Gastroesophageal sphincter (tissue), 4 donors: ENCODE data around the gene ERN2. TPM values are rescaled to one million over a fixed set of nuclear protein-coding genes. Genes with fewer than 3 reads are reported as not detected.
A peak's percentile ranks its signal among the peaks of the same experiment; 100 is the strongest.

Source experiments
- ATAC-seq: fragments of 150-250 bp; one replicate; pipeline ENCODE4 v1.9.1; 2016; ENCODE audit warnings: mild to moderate bottlenecking, moderate library complexity
- H3K27ac ChIP-seq, 4 donors: fragments of 200-600 bp; sonication (generic) in 3 of 4; 1 replicate in 3 of 4; 2 replicates in 1 of 4; pipeline ENCODE4 v1.5.1; 2016 to 2019
- H3K27me3 ChIP-seq: fragments of 200-600 bp; sonication (generic); one replicate; pipeline ENCODE4 v1.5.1; 2019
- H3K36me3 ChIP-seq, 2 donors: fragments of 200-600 bp; sonication (generic); one replicate each; pipeline ENCODE4 v1.5.1; 2019; ENCODE audit warnings: control low read depth in 1 of 2
- H3K4me1 ChIP-seq, 3 donors: fragments of 200-600 bp; sonication (generic); 1 replicate in 2 of 3; 2 replicates in 1 of 3; pipeline ENCODE4 v1.5.1; 2016 to 2019; ENCODE audit warnings: control low read depth in 2 of 3
- H3K4me3 ChIP-seq, 2 donors: fragments of 200-600 bp; sonication (generic); one replicate each; pipeline ENCODE4 v1.5.1; 2019; ENCODE audit warnings: mild to moderate bottlenecking in 1 of 2, moderate library complexity in 1 of 2
- H3K9me3 ChIP-seq, 3 donors: fragments of 200-600 bp; sonication (generic); one replicate each; pipeline ENCODE4 v1.5.1; 2017 to 2019; ENCODE audit warnings: control low read depth in 2 of 3
- EP300 ChIP-seq: sonication (generic); formaldehyde crosslinking; IDR thresholded peaks from one replicate; pipeline ENCODE4 v1.6.1; 2017; ENCODE audit warnings: antibody characterized with exemption, mild to moderate bottlenecking
- POLR2A ChIP-seq, 2 donors: fragments of 450-650 bp; IDR thresholded peaks; one replicate each; pipeline ENCODE4 v1.6.1; 2017; ENCODE audit warnings: antibody characterized with exemption in 2 of 2, mild to moderate bottlenecking in 2 of 2, moderate library complexity in 1 of 2
- POLR2AphosphoS5 ChIP-seq: sonication (generic); formaldehyde crosslinking; IDR thresholded peaks from one replicate; pipeline ENCODE4 v1.6.1; 2017; ENCODE audit warnings: antibody characterized with exemption
- WGBS, 2 donors: methylation state at CpG; one replicate each; pipeline ENCODE4 v1.1.5; 2018; ENCODE audit warnings: low coverage in 1 of 2; 5-methylcytosine and 5-hydroxymethylcytosine counted together
- total RNA-seq, 4 donors: library from RNA; depleted of rRNA; stranded (reverse); fragments of >200 nt; gene quantifications; one replicate each; pipeline ENCODE4 v1.1.0, GENCODE V29; 2016
- TF ChIP-seq, protein P1 (sequence below), 4 experiments: fragments of 200-600 bp in 2 of 4; fragments of 450-650 bp in 2 of 4; sonication (generic) in 1 of 4; IDR thresholded peaks; one replicate each; pipeline ENCODE4 v1.5.1; 2017 to 2019; ENCODE audit warnings: antibody characterized with exemption in 4 of 4, mild to moderate bottlenecking in 2 of 4, moderate library complexity in 2 of 4

ERN2 gene
- total RNA-seq, 4 donors from 2014 or later = 2.3 TPM; not detected in 3

DNA sequence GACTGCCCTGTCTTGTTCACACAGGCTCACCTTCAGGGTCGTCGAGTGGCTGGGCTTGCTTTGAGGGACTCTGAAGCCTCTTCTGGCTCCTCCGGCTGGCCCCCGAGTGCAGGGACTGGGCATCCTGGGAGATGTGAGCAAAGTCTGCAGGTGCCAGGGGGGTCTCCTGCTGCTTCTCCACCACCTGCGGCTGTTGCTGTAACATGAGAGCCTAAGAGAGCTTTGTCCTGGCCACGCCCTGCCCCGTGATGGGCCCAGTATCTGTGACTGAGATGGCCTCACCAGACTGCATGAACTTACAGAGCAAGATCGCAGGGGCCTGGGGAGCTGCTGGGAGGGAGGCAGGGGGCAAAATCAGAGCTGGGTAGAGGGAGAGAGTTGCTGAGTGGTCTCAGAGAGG lies 12.5 kb downstream of the ERN2 start:
- ATAC-seq = no peak
- Histone ChIP-seq H3K4me1 (no peaks in the 10 kb centered on the region), H3K4me3 (no peak overlapping the region), H3K36me3 (no peaks in the 10 kb centered on the region), H3K27ac (no peak overlapping the region), H3K9me3 (peaks cover 0 to 11% (median 0%) of the 10 kb centered on the region in 3 donors), H3K27me3 (peaks cover 37% of the 10 kb centered on the region)
- no CpG with 5 or more reads among the region's 8 CpGs for WGBS, 2 donors
- TF ChIP-seq EP300 = no peak
- TF ChIP-seq POLR2A (IDR thresholded peaks at IDR 0.05) = no peak
- TF ChIP-seq, protein P1, sequence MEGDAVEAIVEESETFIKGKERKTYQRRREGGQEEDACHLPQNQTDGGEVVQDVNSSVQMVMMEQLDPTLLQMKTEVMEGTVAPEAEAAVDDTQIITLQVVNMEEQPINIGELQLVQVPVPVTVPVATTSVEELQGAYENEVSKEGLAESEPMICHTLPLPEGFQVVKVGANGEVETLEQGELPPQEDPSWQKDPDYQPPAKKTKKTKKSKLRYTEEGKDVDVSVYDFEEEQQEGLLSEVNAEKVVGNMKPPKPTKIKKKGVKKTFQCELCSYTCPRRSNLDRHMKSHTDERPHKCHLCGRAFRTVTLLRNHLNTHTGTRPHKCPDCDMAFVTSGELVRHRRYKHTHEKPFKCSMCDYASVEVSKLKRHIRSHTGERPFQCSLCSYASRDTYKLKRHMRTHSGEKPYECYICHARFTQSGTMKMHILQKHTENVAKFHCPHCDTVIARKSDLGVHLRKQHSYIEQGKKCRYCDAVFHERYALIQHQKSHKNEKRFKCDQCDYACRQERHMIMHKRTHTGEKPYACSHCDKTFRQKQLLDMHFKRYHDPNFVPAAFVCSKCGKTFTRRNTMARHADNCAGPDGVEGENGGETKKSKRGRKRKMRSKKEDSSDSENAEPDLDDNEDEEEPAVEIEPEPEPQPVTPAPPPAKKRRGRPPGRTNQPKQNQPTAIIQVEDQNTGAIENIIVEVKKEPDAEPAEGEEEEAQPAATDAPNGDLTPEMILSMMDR (IDR thresholded peaks at IDR 0.05) = no peak
- TF ChIP-seq POLR2AphosphoS5 = no peak

DNA sequence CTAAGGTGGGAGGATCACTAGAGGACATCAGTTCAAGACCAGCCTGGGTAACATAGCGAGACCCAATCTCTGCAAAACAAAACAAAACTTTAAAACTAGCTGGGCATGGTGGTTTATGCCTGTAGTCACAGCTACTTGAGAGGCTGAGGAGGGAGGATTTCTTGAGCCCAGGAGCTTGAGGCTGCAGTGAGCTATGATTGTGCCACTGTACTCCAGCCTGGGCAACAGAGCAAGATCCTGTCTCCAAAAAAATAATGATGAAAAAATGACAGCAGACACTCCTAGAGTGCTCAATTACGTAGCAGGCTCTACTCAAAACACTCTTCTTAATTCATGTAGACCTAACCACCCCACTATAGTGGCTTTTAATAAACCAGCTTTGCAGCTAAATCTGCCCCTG lies 12.9 kb downstream of the ERN2 start:
- Histone ChIP-seq H3K36me3 (no peaks in the 10 kb centered on the region), H3K27ac (no peak overlapping the region), H3K4me1 (peaks cover 0 to 1% (median 0%) of the 10 kb centered on the region in 3 donors), H3K4me3 (no peak overlapping the region), H3K9me3 (peaks cover 0 to 11% (median 0%) of the 10 kb centered on the region in 3 donors), H3K27me3 (peaks cover 32% of the 10 kb centered on the region)
- ATAC-seq = no peak
- WGBS, 2 donors = 36 to 63% methylated on average over 1 to 2 of the region's 2 CpGs
- no peak for TF ChIP-seq POLR2AphosphoS5

DNA sequence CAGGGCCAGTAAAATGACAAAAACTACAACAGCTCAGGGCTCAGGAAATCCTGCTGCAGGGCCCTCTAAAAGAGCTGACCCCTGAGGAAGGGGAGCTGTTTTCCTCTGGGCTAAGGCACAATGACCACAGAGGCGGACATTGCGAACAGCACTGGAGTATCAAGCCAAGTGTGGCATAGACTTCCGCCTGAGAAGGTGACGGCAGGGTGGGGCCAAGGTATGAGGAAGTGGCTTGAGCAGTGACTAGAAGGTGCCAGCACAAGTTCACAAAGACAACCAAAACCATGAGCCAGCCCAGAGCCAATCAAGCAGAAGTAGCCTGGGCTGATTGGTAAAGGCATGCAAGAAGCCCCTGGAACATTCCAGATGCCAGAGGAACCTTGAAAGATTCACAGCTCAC lies 13.9 kb downstream of the ERN2 start:
- 88% methylated on average over 4 of the region's 4 CpGs; no CpG with 5 or more reads in 1 of the 2 donors for WGBS, 2 donors
- Histone ChIP-seq H3K36me3 (no peaks in the 10 kb centered on the region), H3K9me3 (peaks cover 0 to 11% (median 0%) of the 10 kb centered on the region in 3 donors), H3K27ac (no peak overlapping the region), H3K4me1 (peaks cover 0 to 10% (median 0%) of the 10 kb centered on the region in 3 donors), H3K27me3 (peaks cover 28% of the 10 kb centered on the region), H3K4me3 (no peak overlapping the region)
- no peak for ATAC-seq
- TF ChIP-seq POLR2AphosphoS5 (no peak), POLR2A (IDR thresholded peaks at IDR 0.05) (no peak), EP300 (no peak)
- TF ChIP-seq, protein P1 (IDR thresholded peaks at IDR 0.05) = no peak

DNA sequence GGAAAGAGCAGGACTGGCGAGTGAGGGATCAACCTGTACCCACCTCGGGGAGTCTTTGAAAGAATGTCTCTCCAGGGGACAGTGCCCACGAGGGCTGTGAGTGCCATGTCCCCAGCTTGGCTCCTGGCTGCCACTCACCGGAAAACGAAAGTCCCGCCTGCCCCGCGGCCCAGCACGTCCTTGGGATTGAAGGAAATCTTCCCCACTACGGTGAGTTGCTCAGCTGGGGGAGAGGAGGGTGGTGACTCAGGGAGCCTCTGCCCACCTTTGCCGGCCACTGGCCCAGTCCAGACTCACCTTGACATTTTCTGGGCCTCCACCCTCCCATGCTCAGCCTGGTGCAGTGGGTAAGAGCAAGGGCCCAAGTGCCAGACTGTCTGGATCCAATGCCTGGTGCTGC lies 17.3 kb downstream of the ERN2 start:
- Histone ChIP-seq H3K4me3 (no peak overlapping the region), H3K36me3 (peaks cover 0 to 7% of the 10 kb centered on the region in 2 donors), H3K4me1 (peaks cover 0 to 10% (median 0%) of the 10 kb centered on the region in 3 donors), H3K9me3 (no peaks in the 10 kb centered on the region), H3K27me3 (peaks cover 17% of the 10 kb centered on the region), H3K27ac (no peak overlapping the region)
- TF ChIP-seq EP300 (no peak), POLR2A (IDR thresholded peaks at IDR 0.05) (no peak), POLR2AphosphoS5 (no peak)
- TF ChIP-seq, protein P1 (IDR thresholded peaks at IDR 0.05) = no peak
- 74 to 80% methylated on average over 2 to 10 of the region's 11 CpGs for WGBS, 2 donors
- ATAC-seq = no peak

DNA sequence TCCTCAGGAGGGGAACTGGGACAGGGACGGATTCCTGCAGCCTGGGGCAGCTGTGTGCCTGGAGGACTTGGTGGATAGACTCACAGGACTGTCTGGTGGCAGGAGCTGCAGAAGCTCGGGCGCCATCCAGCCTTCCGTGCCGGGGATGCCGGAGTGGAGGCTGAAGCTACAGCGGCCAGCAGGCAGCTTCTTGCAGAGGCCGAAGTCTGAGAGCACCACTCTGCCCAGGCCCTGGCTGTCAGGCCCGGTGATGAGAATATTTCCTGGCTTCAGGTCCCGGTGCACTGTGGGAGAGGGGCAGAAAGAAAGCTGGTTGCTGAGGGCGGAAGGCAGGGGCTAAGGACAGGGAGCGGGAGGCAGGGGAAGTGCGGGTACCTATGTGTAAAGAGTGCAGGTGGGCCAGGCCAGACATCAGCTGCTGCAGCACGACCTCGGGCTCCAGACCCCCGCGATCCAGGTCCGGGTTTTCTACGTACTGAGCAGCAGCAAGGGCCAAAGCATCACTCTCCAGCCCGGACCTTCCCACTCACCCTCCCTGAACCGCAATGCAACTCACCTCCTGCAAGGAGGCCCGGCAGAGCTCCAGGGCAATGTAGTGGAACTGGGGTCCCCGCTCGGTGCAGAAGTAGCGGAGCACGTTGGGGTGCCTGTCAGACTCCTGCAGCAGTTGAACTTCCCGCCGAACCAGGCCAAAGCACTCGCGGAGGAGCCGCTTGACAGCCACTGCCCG lies 18.2 kb downstream of the ERN2 start:
- no peak overlapping the region for H3K27ac ChIP-seq
- TF ChIP-seq POLR2A (IDR thresholded peaks at IDR 0.05) (no peak), EP300 (no peak), POLR2AphosphoS5 (no peak)
- TF ChIP-seq, protein P1 (IDR thresholded peaks at IDR 0.05) = no peak
- 17% methylated on average over 13 of the region's 32 CpGs; no CpG with 5 or more reads in 1 of the 2 donors for WGBS, 2 donors
- H3K4me1 ChIP-seq = peaks cover 0 to 10% (median 0%) of the 10 kb centered on the region in 3 donors
- peak overlapping the region in 1 of 2 donors; percentile 26 for H3K4me3 ChIP-seq
- peak; percentile 28 for ATAC-seq
- H3K9me3 ChIP-seq = no peaks in the 10 kb centered on the region
- peaks cover 10% of the 10 kb centered on the region for H3K27me3 ChIP-seq
- H3K36me3 ChIP-seq = peaks cover 0 to 16% of the 10 kb centered on the region in 2 donors
